PC-3 (cell line): Measurements from ENCODE around the gene PLEKHB1. TPM values are rescaled to one million over a fixed set of nuclear protein-coding genes. Genes with fewer than 3 reads are reported as not detected.

Source experiments
- ATAC-seq: fragments of 200-7000 bp; cut with Tn5 transposase; 2 replicates; pipeline ENCODE4 v1.9.1; 2020; ENCODE audit warnings: mild to moderate bottlenecking, moderate library complexity
- BruUV-seq: library from RNA; stranded (reverse); fragments of 400-500 nt; replicated peaks from 2 replicates; lab custom pipeline; 2021; lab: Mats Ljungman, UMichigan
- CTCF ChIA-PET: fragments of 300-600 bp; sonication (Branson Sonifier 250); formaldehyde crosslinking; loops from one replicate; lab custom pipeline; 2022; ENCODE audit warnings: antibody characterized with exemption; lab: Charles Lee
- POLR2A ChIA-PET: fragments of 300-600 bp; sonication (Branson Sonifier 250); formaldehyde crosslinking; loops from one replicate; lab custom pipeline; 2022; ENCODE audit warnings: antibody characterized with exemption; ENCODE audit not compliant: unreplicated experiment; lab: Charles Lee
- DNase-seq: peaks from one replicate; pipeline ENCODE4 v3.0.0-alpha.2; 2015
- H2AFZ ChIP-seq: fragments of 300-600 bp; sonication (generic); 2 replicates; pipeline ENCODE4 v1.6.0; 2016; ENCODE audit warnings: antibody characterized with exemption, low read length
- H3F3A ChIP-seq: fragments of 300-600 bp; sonication (generic); one replicate; pipeline ENCODE4 v1.6.0; 2017; ENCODE audit warnings: antibody characterized with exemption, low read length, control low read depth, mild to moderate bottlenecking; ENCODE audit not compliant: unreplicated experiment
- H3K27ac ChIP-seq: fragments of 300-600 bp; sonication (generic); 2 replicates; pipeline ENCODE4 v1.5.1; 2016; ENCODE audit warnings: mild to moderate bottlenecking, low read length
- H3K27me3 ChIP-seq: fragments of 300-600 bp; sonication (generic); 2 replicates; pipeline ENCODE4 v1.6.1; 2016; ENCODE audit warnings: low read length, mixed read lengths
- H3K36me3 ChIP-seq: fragments of 300-600 bp; sonication (generic); 2 replicates; pipeline ENCODE4 v1.6.1; 2016; ENCODE audit warnings: low read depth, mixed run types, low read length, mixed read lengths
- H3K4me1 ChIP-seq: fragments of 300-600 bp; sonication (generic); 2 replicates; pipeline ENCODE4 v1.5.1; 2016; ENCODE audit warnings: low read length; ENCODE audit not compliant: insufficient read depth
- H3K4me2 ChIP-seq: fragments of 300-600 bp; sonication (generic); 2 replicates; pipeline ENCODE4 v1.6.0; 2016; ENCODE audit warnings: low read length
- H3K4me3 ChIP-seq: fragments of 300-600 bp; sonication (generic); 2 replicates; pipeline ENCODE4 v1.5.1; 2016; ENCODE audit warnings: mild to moderate bottlenecking, low read length, mixed read lengths
- H3K79me2 ChIP-seq: fragments of 300-600 bp; sonication (generic); 2 replicates; pipeline ENCODE4 v1.6.1; 2017; ENCODE audit warnings: low read length, mixed read lengths
- H3K9ac ChIP-seq: fragments of 300-600 bp; sonication (generic); 2 replicates; pipeline ENCODE4 v1.6.0; 2016; ENCODE audit warnings: mild to moderate bottlenecking, low read length
- H3K9me2 ChIP-seq: fragments of 300-600 bp; sonication (generic); replicated peaks from 2 replicates; pipeline ENCODE4 v1.6.1; 2016; ENCODE audit warnings: mixed run types, low read length, mixed read lengths
- H3K9me3 ChIP-seq: fragments of 300-600 bp; sonication (generic); 2 replicates; pipeline ENCODE4 v1.6.1; 2016; ENCODE audit warnings: low read length, mixed read lengths
- H4K20me1 ChIP-seq: fragments of 300-600 bp; sonication (generic); 2 replicates; pipeline ENCODE4 v1.6.1; 2016; ENCODE audit warnings: low read length, mixed read lengths
- EZH2 ChIP-seq: fragments of 300-600 bp; sonication (generic); IDR thresholded peaks from one replicate; pipeline ENCODE4 v1.6.1; 2017; ENCODE audit warnings: antibody characterized with exemption, mild to moderate bottlenecking, low read length; ENCODE audit not compliant: unreplicated experiment
- EZH2phosphoT487 ChIP-seq: fragments of 300-600 bp; sonication (generic); IDR thresholded peaks from 2 replicates; pipeline ENCODE4 v1.6.1; 2018; ENCODE audit warnings: mild to moderate bottlenecking, antibody characterized with exemption, low read length, borderline replicate concordance
- intact Hi-C: fragments of 100-400 bp; cut with micrococcal nuclease; formaldehyde crosslinking; loops from 2 replicates; pipeline ENCODE4 v1.9.0; 2023
- total RNA-seq: library from RNA; depleted of rRNA; stranded (reverse); fragments of >200 nt; gene quantifications from 2 replicates; pipeline ENCODE4 v1.2.3, GENCODE V29; 2014
- TF ChIP-seq, protein P1 (sequence below): fragments of 300-600 bp; sonication (generic); conservative IDR thresholded peaks from 2 replicates; pipeline ENCODE4 v1.5.1; 2017; ENCODE audit warnings: antibody characterized with exemption, low read depth, mild to moderate bottlenecking, low read length

PLEKHB1 gene
- total RNA-seq, 1 experiment from 2014 or later, result 4.6 TPM

DNA sequence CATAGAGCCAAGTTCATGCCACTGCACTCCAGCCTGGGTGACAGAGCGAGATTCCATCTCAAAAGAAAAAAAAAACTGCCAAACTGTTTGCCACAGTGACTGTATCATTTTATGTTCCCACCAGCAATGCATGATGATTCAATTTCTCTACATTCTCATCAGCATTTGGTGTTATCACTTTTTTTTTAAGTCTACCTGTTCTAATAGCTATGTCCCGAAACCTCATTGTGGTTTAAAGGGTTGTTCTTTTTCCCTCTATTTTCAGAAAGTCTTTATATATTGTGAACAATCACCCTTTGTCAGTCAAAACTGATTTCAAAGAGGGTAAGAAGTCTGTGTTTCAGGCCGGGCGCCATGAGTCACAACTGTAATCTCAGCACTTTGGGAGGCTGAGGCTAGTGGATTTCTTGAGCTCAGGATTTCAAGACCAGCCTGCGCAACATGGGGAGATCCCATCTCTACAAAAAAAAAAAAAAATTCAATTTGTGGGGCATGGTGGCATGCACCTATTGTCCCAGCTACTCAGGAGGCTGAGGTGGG lies 33.7 kb upstream of the PLEKHB1 start:
- Histone ChIP-seq H2AFZ (no peak overlapping the region), H3K27ac (no peak overlapping the region), H3K79me2 (no peaks in the 10 kb centered on the region), H3K36me3 (no peaks in the 10 kb centered on the region), H3F3A (no peaks in the 10 kb centered on the region), H3K9me3 (no peaks in the 10 kb centered on the region), H3K4me1 (0 out of 2 replicates have a peak, but pooled peaks cover 3% of the 10 kb centered on the region), H4K20me1 (no peaks in the 10 kb centered on the region), H3K9ac (no peak overlapping the region), H3K9me2 (no peaks in the 10 kb centered on the region), H3K27me3 (no peaks in the 10 kb centered on the region), H3K4me2 (no peak overlapping the region), H3K4me3 (no peak overlapping the region)
- TF ChIP-seq, protein P1, sequence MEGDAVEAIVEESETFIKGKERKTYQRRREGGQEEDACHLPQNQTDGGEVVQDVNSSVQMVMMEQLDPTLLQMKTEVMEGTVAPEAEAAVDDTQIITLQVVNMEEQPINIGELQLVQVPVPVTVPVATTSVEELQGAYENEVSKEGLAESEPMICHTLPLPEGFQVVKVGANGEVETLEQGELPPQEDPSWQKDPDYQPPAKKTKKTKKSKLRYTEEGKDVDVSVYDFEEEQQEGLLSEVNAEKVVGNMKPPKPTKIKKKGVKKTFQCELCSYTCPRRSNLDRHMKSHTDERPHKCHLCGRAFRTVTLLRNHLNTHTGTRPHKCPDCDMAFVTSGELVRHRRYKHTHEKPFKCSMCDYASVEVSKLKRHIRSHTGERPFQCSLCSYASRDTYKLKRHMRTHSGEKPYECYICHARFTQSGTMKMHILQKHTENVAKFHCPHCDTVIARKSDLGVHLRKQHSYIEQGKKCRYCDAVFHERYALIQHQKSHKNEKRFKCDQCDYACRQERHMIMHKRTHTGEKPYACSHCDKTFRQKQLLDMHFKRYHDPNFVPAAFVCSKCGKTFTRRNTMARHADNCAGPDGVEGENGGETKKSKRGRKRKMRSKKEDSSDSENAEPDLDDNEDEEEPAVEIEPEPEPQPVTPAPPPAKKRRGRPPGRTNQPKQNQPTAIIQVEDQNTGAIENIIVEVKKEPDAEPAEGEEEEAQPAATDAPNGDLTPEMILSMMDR, result no peak
- no peak for TF ChIP-seq EZH2
- TF ChIP-seq EZH2phosphoT487, result no peak
- ATAC-seq, result no peak
- POLR2A ChIA-PET, result no interaction called here
- intact Hi-C loops, result no loop called here
- no peak for DNase-seq
- no TSS peak for BruUV-seq
- CTCF ChIA-PET, result interaction anchor here (0.6 kb wide), 1 partner anchor 49 kb away, joined by 3 read pairs; no protein-coding TSS in a partner anchor

GRCh38 chr11:73614591-73614990 lies 31.8 kb upstream of the PLEKHB1 start:
- Histone ChIP-seq H4K20me1 (no peaks in the 10 kb centered on the region), H3K9ac (no peak overlapping the region), H3K36me3 (no peaks in the 10 kb centered on the region), H3K4me3 (no peak overlapping the region), H3K9me3 (no peaks in the 10 kb centered on the region), H3K79me2 (no peaks in the 10 kb centered on the region), H3K27ac (no peak overlapping the region), H3K4me1 (0 out of 2 replicates have a peak, but pooled peaks cover 3% of the 10 kb centered on the region), H2AFZ (no peak overlapping the region), H3F3A (no peaks in the 10 kb centered on the region), H3K4me2 (no peak overlapping the region), H3K9me2 (no peaks in the 10 kb centered on the region), H3K27me3 (no peaks in the 10 kb centered on the region)
- no TSS peak for BruUV-seq
- intact Hi-C loops, result no loop called here
- ChIA-PET CTCF (no interaction called here), POLR2A (no interaction called here)
- peak; percentile 31 for DNase-seq
- peak; percentile 53; the same call in 1 of the 2 replicates for ATAC-seq
- TF ChIP-seq EZH2phosphoT487 (no peak), EZH2 (no peak)
- TF ChIP-seq, protein P1, result no peak

DNA sequence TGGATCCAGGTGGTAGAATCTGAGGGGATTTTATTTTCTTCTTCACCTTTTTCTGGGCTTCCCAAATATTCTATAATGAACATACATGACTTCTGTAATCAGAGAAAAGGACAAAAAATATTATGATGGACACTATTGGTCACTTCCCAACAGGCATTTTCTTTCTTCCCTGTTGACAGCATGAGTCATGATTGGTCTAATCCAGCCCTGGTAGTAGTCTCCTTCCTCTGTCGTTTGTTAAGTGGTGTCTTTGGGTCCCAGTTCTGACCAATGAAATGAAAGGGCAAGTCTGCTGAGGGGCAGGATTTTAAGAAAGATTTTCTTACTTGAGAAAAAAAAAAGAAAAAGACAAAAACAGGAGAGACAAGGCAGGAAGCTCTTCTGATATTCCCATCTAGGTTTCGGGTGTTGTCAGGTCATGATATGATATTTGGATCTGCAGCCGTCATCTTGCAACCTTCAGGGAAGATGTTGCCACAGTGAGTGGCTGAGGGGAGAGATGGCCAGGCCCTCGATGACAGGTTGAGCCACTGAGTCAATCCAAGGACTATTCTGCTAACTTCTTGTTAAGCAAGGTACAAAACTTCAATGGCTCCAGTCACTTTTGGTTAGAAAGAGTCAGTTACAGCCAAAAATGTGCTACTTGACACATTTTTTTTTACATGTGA lies 23.3 kb upstream of the PLEKHB1 start:
- Histone ChIP-seq H3K9me2 (no peaks in the 10 kb centered on the region), H3K27ac (no peak overlapping the region), H3F3A (no peaks in the 10 kb centered on the region), H4K20me1 (no peaks in the 10 kb centered on the region), H3K9me3 (no peaks in the 10 kb centered on the region), H3K79me2 (no peaks in the 10 kb centered on the region), H3K4me2 (no peak overlapping the region), H3K9ac (no peak overlapping the region), H2AFZ (no peak overlapping the region), H3K4me3 (no peak overlapping the region), H3K4me1 (peaks cover 5% of the 10 kb centered on the region; the same call in 1 of the 2 replicates), H3K27me3 (no peaks in the 10 kb centered on the region), H3K36me3 (no peaks in the 10 kb centered on the region)
- intact Hi-C loops, result no loop called here
- DNase-seq (peak; percentile 19), ATAC-seq (no peak)
- ChIA-PET POLR2A (no interaction called here), CTCF (no interaction called here)
- TF ChIP-seq EZH2phosphoT487, result no peak
- TF ChIP-seq, protein P1, result no peak
- TF ChIP-seq EZH2, result no peak
- BruUV-seq, result no TSS peak
